NCI-H2227 (cell line): ENCODE measurements around the gene TMEM253.

Experiments
- DNase-seq: peaks from one replicate; lab custom pipeline; 2025; ENCODE audit not compliant: unreplicated experiment; lab: John Stamatoyannopoulos, UW

The TMEM253 gene

DNA sequence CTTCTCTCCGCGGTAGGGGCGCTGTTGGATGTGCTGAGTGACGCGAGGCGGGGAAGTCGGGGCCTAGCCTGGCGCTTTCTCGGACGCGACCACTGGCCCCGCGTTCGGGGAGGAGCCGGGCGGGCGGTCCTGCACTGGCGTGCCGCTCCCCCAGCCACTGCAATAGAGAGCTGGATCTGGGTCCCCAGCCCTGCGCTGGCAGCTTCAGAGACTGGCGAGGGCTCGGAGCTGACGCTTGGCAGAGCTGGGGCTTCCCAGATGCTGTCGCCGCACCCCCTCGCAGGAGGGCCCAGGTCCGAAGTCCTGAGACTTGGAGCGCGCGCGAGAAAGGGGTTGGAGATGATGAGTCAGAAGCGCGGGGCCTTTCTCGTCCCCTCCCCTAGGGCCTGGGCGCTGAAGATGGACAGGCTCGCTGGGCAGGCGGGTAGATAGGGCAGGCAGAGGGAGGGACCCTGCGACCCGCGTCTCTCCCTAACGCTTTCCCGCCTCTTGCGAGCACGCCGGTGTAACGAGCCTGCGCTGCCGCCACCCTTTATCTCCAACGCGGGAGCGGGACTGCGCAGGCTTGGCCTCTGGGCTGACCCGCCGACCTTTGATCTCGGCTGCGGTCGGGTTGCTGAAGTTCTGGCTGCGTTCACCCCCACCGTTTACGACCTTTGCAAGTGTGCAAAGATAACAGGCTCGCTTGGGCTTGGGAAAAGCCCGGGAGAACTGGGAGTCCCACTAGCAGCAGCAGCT, 3.0 kb downstream of the TMEM253 start:
- peak; percentile 97 for DNase-seq

DNA sequence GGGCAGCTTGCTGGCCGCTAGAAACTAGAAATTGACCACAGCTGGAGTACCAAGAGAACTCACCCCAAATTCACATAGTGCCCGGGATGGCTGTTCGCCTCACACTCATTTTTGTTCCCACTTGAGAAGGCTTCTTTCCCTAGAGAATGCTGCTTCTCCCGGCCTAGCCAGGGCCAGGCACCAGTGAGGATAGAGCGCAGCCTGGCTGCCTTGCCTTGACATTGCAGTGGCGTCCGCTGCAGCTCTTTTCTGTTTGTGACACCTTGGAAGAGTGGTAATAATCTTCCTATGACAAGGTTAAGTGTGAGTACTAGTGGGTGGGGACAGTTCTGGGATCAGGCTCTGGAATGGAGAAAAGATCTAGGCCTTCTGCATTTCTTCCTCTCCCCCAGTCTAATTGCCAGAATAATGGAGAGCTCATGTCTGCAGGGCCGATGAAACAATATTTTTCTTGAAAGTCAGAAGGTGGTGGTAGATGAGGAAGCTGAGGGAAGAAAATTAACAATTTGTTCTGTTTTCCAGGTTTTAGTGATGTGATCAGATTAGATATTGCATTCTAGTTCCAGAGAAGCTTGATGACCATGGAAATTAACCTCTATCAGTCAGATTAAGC, 3.7 kb downstream of the TMEM253 start:
- DNase-seq: peak; percentile 87

GRCh38 chr14:21105095-21105494, 4.2 kb downstream of the TMEM253 start:
- DNase-seq: no peak

DNA sequence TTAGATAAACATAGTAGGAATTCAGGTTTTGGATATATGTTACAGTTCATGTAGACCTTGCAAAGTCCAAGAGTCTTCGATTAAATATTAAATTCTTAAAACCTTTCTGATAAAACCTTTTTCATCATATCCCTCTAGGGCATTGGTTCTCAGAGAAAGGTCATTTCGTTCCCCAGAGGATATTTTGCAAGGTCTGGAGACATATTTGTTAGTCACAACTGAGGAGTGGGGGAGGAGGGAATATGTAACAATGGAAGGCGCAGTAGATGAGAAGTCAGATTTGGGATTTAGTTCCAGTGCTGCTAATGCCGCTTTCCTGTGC, 5.3 kb downstream of the TMEM253 start:
- DNase-seq: no peak

DNA sequence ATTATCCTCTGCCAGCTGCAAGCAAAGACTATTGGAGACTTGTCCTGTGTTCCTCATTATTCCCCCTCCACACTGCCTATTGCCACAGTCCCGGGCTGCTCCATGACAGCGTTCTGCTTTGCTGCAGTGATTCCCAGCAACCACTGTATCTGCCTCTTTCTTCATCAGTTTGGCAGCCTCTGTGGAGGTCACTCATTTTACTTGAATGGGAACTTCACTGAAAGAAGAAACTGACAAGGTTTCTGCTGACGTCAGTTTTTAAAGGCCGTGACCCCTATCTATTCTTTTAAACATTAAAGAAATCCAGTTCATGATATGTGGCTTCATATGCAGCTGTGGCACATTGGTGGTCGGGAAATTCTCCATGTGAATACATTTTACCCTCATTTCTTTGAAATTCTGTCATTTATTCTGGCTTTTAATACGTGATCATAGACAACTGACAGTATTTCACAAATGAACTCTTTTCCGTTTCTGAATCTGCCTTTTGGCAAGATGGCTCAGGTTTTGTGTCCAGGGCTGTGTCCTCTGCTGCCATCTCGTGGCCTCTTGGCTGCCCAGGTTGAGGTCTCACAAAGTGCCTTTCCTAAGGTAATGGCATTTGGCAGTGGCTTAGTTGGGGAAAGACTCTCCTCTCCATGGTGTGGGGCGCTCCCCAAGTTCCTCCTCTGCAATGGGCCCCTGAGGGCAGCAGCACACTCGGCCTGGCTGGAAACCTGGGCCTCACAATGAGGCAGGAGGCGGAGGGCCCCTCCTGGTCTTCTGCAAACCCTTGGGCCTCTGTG, 5.8 kb downstream of the TMEM253 start:
- DNase-seq: peak; percentile 82

GRCh38 chr14:21107283-21107800, 6.5 kb downstream of the TMEM253 start:
- DNase-seq: no peak

DNA sequence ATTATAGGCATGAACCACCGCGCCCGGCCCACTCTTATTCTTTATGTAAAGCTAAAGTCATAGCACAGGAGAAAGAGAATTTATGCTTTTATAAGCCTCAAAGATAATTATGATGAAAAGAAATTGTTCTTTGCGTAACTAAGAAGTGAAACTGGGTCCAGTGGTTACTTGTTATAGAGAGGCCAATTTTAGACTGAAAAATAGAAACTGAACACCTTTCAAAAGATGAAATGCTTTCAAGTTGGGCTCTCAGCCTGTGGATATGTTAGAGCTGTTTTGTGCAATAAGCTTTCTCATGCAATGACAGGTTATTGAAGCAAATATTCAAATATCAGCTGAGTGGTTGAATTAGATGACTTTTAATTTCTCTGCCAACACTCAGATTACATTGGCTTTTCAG, 7.9 kb downstream of the TMEM253 start:
- no peak for DNase-seq

DNA sequence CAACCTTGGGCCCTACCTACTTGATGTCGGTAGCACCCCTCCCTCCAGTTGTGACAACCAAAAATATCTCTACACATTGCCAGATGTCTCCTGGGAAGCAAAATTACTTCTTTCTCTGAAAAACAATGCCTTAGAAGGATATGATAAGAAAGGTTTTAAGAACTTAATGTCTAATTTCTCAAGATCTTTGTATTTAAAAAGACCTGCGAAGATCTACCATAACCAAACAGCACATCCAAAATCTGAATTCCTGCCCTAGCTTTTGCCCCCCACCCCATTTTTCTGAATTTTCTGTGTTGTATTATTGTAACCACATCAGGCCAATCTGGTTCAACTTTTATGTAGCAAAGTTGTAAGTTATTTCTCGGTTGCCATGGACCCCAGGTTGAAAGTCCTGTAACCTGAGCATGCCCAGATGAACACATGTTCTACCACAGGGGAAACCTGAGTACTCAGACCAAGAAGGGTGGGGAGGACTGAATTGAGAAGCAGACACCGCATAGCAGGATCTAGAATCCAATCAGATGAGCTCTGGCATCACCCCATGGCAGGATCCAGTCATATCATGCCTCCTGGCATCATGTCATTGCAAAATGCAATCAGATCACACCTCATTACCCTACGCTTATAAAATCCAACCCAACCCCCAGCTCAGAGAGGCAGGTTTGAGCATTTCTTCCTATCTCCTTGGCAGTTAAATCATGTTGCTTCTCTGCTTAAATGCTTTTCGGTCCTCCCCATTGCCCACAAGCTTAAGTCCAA, 8.7 kb downstream of the TMEM253 start:
- DNase-seq: no peak

- no peak for DNase-seq
Measured at GRCh38 chr14:21112255-21112654, 11.4 kb downstream of the TMEM253 start.

DNA sequence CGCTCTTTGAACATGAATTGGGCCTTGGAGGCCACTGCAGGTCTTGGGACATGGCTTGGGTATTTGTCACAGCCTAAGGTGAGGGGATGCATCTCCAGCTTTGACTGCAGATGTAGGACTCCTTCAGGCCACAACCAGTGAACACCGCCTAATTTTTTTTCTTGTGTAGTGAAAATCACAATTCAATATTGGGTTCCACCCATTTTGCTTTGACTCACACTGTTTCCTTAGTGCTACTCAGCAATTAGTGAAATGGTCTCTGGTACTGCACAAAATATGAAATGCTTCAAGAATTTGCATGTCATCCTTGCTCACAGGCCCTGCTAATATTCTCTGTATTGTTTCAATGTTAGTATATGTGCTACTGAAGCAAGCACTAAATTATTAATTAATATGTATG, 12.5 kb downstream of the TMEM253 start:
- no peak for DNase-seq

- DNase-seq: no peak
Measured at GRCh38 chr14:21118933-21119332, 18.1 kb downstream of the TMEM253 start.

- no peak for DNase-seq
Measured at GRCh38 chr14:21120686-21121085, 19.8 kb downstream of the TMEM253 start.

- DNase-seq: no peak
Measured at GRCh38 chr14:21121122-21121521, 20.3 kb downstream of the TMEM253 start.

GRCh38 chr14:21123429-21123828, 22.6 kb downstream of the TMEM253 start:
- DNase-seq: no peak

- DNase-seq: no peak
Measured at GRCh38 chr14:21133901-21134300, 33.0 kb downstream of the TMEM253 start.

DNA sequence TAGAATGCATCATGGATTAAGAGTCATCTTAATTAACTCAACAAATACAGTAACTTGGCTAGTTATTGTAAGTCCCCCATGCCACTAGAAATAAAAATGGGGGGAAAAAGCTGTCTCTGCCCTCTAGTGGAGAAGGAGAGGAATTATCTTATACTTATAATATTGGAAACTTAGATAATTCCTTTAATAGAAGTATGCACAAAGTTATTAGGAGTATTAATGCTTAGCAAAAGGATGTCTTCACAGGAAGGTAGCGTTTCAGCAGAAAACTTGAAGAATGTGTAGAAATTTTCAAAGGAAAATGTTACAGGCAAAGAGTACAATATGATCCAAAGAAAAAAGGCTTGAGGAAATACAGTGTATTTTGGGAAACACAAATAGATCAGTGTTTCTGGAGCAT, 35.2 kb downstream of the TMEM253 start:
- DNase-seq: peak; percentile 32

DNA sequence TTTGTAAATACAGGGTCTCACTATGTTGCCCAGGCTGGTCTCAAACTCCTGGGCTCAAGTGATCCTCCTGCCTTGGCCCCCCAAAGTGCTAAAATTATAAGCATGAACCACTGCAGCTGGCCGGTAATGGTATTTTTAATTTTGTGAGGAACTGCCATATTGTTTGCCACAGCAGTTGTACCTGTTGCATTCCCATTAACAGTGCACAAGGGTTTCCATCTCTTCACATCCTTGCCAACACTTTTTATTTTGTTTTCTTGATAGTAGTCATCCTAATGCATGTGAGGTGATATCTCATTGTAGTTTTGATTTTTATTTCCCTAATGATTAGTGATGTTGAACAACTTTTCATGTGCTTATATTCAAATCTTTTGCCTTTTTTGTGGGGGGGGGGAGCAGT, 41.5 kb downstream of the TMEM253 start:
- no peak for DNase-seq

GRCh38 chr14:21145437-21145836, 44.6 kb downstream of the TMEM253 start:
- DNase-seq: no peak

DNA sequence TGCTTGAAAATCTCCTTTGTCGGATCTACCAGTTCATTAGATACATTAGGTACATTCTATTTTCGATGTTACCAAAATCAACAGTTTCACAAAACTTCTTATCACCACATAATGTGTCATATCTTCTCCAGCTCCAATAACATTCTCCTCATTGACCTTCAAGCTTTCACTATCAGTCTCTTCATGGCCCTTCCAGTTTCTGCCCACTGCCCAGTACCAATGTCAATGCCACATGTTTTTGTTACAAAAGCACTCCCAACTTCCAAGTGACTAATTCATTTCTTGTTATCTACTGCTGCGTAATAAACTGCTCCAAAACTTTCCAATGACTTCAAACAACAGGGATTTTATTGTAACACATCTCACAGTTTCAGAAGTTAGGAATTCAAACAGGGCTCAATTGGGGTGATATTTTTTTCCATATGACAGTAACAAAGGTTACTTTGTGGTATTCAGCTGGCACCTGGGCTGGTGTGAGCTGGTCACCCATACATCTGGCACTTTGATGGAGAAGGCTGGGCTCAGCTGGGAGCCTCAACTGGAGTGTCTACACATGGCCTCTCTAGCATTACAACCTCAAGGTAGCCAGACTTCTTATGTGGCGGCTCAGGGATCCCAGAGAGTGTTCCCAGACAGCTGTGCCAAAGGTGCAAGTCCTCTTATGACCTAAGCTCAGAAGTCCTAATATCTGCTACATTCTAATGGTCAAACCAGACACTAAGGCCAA, 48.9 kb downstream of the TMEM253 start:
- DNase-seq: no peak
